GM06990 (cell line): ENCODE measurements around the gene ZGPAT.

Experiments
- DNase-seq: peaks from one replicate; pipeline ENCODE4 v3.0.0-alpha.2; 2011; ENCODE audit not compliant: insufficient read length; ENCODE audit errors: extremely low read depth
- H3K27me3 ChIP-seq: replicated peaks from 2 replicates; pipeline ENCODE4 v1.6.0; 2011; ENCODE audit warnings: low read length; ENCODE audit not compliant: control insufficient read depth, insufficient read depth
- H3K36me3 ChIP-seq: 2 replicates; pipeline ENCODE4 v1.5.1; 2011; ENCODE audit warnings: low read length; ENCODE audit not compliant: control insufficient read depth, insufficient read depth
- H3K4me3 ChIP-seq: replicated peaks from 2 replicates; pipeline ENCODE4 v1.5.1; 2011; ENCODE audit warnings: low read depth, mild to moderate bottlenecking, control low read depth, low read length
- TF ChIP-seq, protein P1 (sequence below): IDR thresholded peaks from 2 replicates; pipeline ENCODE4 v1.5.1; 2011; ENCODE audit warnings: low read length, control low read depth, mild to moderate bottlenecking, inconsistent platforms; ENCODE audit not compliant: insufficient read depth, poor library complexity, severe bottlenecking

The ZGPAT gene

DNA sequence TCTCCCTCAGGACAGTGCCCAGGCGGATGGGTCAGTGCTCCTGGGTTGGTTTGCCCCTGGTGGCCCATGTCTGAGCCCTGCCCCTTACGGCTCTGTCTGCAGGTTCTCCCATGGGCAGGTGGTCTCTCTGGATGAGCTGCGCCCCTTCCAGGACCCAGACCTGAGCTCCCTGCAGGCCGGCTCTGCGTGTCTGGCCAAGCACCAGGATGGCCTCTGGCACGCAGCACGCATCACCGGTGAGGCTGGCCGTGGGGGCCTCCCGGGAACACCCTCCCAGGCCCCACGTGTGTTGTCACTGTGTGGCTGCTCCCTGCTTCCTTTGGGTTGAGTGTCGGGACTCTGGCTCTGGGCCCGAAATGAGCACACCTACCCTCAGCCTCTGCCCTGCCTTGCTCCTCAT lies 25.3 kb downstream of the ZGPAT start:
- no peak overlapping the region for H3K4me3 ChIP-seq
- TF ChIP-seq, protein P1, sequence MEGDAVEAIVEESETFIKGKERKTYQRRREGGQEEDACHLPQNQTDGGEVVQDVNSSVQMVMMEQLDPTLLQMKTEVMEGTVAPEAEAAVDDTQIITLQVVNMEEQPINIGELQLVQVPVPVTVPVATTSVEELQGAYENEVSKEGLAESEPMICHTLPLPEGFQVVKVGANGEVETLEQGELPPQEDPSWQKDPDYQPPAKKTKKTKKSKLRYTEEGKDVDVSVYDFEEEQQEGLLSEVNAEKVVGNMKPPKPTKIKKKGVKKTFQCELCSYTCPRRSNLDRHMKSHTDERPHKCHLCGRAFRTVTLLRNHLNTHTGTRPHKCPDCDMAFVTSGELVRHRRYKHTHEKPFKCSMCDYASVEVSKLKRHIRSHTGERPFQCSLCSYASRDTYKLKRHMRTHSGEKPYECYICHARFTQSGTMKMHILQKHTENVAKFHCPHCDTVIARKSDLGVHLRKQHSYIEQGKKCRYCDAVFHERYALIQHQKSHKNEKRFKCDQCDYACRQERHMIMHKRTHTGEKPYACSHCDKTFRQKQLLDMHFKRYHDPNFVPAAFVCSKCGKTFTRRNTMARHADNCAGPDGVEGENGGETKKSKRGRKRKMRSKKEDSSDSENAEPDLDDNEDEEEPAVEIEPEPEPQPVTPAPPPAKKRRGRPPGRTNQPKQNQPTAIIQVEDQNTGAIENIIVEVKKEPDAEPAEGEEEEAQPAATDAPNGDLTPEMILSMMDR = no peak
- H3K36me3 ChIP-seq = peaks cover 26% of the 10 kb centered on the region
- DNase-seq = no peak
- no peaks in the 10 kb centered on the region for H3K27me3 ChIP-seq

DNA sequence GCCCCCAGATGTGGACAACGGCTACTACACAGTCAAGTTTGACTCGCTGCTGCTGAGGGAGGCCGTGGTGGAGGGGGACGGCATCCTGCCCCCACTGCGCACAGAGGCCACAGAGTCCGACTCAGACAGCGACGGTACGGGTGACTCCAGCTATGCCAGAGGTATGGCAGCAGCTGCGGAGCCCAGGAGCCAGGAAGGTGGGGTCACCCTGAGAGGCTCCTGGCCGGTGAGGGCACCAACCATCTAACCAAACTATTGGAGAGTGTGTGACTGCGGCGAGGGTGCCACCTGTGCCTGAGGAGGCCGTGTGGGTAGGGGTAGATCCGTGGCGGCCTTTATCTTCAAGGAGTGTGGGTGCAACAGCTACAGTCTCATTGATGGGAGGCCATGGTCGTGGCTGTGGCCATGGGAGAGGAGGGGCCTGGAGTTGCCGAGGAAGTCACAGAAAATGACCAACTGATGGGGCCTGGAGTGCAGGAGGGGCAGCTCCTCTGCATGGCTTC lies 25.8 kb downstream of the ZGPAT start:
- Histone ChIP-seq H3K27me3 (no peaks in the 10 kb centered on the region), H3K4me3 (no peak overlapping the region), H3K36me3 (peaks cover 26% of the 10 kb centered on the region)
- no peak for DNase-seq
- TF ChIP-seq, protein P1 = no peak

DNA sequence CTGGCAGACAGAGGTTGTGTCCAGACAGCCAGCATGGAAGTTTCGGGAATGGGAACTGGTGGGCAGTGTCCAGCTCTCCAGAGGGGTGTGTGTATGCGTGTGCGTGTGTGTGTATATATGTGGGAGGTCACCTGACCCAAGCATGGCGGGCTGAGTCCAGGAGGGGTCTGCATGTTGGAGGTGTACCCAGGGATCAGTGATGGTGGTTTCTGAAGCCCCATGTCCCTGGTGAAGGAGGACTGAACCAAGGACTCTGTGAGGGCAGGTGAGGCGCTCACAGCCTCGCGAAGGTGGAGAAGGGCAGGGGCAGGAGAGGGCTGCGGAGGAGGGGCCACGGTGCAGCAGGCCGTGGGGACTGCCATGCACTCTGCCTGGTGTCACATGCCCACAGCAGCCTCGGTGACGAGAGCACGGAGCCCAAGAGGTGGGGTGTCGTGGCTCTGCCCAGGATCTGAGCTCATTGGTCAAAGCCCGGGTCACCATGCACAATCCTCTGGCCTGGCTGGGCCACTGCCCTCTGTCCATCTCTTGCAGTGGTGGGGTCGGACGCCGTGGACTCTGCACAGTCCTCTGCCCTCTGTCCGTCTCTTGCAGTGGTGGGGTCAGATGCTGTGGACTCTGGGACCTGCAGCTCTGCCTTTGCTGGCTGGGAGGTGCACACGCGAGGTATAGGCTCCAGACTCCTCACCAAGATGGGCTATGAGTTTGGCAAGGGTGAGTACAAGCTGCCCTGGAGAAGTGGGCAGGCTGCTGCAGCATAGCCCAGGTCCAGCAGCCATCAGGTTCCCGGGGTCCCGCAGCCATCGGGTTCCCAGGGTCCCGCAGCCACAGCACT lies 26.5 kb downstream of the ZGPAT start:
- TF ChIP-seq, protein P1 = no peak
- Histone ChIP-seq H3K27me3 (no peaks in the 10 kb centered on the region), H3K4me3 (no peak overlapping the region), H3K36me3 (peaks cover 26% of the 10 kb centered on the region)
- DNase-seq = no peak

DNA sequence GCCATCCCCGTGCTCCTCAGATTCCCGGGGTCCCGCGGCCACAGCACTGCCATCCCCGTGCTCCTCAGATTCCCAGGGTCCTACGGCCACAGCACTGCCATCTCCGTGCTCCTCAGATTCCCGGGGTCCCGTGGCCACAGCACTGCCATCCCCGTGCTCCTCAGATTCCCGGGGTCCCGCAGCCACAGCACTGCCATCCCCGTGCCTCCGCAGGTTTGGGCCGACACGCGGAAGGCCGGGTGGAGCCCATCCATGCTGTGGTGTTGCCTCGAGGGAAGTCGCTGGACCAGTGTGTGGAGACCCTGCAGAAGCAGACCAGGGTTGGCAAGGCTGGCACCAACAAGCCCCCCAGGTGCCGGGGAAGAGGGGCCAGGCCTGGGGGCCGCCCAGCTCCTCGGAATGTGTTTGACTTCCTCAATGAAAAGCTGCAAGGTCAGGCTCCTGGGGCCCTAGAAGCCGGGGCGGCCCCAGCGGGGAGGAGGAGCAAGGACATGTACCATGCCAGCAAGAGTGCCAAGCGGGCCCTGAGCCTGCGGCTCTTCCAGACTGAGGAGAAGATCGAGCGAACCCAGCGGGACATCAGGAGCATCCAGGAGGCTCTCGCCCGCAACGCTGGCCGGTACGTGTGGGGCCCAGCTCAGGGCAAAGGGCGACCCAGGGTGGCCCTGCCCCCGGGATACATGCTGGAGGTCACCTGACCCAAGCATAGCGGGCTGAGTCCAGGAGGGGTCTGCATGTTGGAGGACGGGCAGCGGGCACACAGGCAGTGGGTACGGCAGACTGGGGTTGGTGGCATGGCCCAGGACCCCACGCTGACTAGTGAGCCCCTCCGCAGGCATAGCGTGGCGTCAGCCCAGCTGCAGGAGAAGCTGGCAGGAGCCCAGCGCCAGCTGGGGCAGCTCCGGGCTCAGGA lies 27.4 kb downstream of the ZGPAT start:
- DNase-seq = no peak
- H3K36me3 ChIP-seq = peaks cover 23% of the 10 kb centered on the region
- H3K4me3 ChIP-seq = no peak overlapping the region
- no peaks in the 10 kb centered on the region for H3K27me3 ChIP-seq
- TF ChIP-seq, protein P1 = no peak

DNA sequence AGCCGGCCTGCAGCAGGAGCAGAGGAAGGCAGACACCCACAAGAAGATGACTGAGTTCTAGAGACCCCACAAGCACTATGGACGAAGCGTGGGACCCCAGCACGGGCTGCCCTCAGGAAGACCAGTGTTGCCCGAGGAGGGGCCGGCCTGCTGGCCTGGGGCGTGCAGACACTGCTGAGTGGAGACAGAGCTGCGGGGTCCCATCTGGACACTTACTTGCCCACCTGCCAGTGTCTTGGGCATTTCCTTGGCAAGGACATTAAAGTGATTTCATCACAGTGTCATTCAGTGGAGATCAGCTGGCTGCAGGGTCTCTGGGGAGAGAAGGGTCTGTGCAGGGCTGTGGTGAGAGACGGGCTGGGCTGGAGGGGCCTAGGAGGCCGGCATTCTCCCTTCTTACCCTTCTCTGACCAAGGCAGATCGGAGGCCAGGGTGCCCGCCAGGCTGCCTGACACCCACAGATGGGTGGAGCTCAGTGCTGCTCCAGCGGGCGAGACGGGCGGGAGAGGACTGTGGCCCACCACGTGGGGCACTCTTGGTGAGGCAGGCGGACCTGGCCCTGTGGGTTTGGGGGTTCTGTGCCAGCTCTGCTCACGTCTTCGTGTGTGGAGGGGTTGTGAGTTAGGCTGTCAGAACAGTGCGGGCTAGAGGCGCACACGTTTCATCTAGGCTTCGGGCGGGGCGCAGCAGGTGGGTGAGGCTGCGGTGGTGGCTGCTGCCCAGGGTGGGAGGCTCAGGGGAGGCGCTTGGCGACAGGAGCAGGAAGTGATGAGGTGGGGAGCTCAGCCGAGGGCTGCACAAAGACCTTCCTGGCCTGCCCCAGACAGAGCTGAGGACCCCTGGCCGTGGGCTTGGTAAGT lies 28.2 kb downstream of the ZGPAT start, which contains the start of gene LIME1:
LIME1 (plus strand) TSS at position 806 of the 860 bp plus-strand sequence. CDS start 886 bp downstream, outside the sequence.
- Histone ChIP-seq H3K27me3 (no peaks in the 10 kb centered on the region), H3K4me3 (peak within 1 kb of the TSS; percentile 65), H3K36me3 (peaks cover 21% of the 10 kb centered on the region)
- TF ChIP-seq, protein P1 = no peak
- DNase-seq = peak; percentile 85
